HG03571 (cell line): Measurements from ENCODE around the gene TOGARAM1.
A peak's percentile ranks its signal among the peaks of the same experiment; 100 is the strongest.

ENCODE experiments used
- ATAC-seq: cut with Tn5 transposase; IDR thresholded peaks from one replicate; pipeline ENCODE4 v1.9.1; 2021; ENCODE audit not compliant: unreplicated experiment

The TOGARAM1 gene

GRCh38 chr14:44961554-44962333 lies at the start of gene TOGARAM1, which contains the start of gene KLHL28:
Gene TOGARAM1 (plus strand): TSS chr14:44962190. CDS start chr14:44962422, 232 bp downstream.
Gene KLHL28 (minus strand): TSS chr14:44961947. CDS start chr14:44945928, 16,019 bp downstream.
- ATAC-seq = peak; percentile 91

DNA sequence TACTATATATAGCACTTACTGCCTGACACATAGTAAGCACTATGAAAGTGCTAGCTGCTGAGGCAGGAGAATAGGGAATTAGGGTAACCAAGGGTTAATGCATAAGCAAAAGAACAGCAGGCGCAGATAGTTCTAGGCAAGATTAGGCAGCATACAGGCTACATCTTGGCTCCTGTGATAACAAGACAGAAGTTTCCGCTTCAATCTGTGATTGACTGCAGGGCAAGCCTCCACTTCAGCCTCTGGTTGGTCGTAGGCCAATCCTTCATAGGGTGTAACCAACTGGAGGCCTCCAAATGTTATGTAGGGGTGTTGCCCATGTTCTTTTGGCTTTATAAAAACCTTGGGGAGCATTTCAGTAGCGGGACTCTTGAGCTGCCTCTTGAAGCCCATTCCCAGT lies 47.1 kb upstream of the TOGARAM1 start:
- no peak for ATAC-seq

DNA sequence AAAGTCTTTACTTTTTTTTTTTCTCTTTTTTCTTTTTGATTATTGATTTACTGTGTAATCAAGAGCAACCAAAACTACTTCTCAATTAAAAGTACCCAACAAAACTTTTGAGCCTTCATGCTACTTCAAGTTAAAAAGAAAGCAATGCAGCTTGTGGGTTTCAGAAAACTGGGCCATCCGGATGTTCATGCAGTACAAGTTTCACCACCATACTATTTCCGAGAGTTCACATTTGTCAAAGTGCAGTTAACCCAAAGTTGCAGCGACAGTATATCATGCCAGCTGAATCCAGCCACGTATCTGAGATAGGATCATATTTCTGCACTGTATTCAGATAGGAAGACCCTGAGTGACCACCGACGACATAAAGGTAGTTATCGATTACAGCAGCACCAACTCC lies 33.2 kb upstream of the TOGARAM1 start:
- ATAC-seq = no peak

GRCh38 chr14:44935155-44935554 lies 26.8 kb upstream of the TOGARAM1 start:
- no peak for ATAC-seq

- no peak for ATAC-seq
These were observed 24.4 kb upstream of the TOGARAM1 start for GRCh38 chr14:44937547-44937946.

DNA sequence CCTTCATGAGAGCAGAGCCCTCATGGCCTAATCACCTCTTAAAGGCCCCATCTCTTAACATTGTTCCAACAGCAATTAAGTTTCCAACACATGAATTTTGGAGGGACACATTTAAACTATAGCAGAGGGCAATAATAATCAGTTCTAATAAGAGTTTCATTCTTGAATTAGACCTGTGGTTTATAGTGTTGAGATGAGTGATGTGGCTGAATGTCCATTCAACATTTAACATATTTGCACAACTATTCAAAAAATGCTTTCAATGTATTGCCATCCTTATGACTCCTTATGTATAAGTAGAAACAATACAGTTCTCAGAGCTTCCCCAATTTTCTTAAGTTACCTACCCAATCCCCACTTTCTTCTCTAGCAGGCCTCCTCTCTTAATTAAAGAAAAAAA lies 21.8 kb upstream of the TOGARAM1 start:
- ATAC-seq = no peak

DNA sequence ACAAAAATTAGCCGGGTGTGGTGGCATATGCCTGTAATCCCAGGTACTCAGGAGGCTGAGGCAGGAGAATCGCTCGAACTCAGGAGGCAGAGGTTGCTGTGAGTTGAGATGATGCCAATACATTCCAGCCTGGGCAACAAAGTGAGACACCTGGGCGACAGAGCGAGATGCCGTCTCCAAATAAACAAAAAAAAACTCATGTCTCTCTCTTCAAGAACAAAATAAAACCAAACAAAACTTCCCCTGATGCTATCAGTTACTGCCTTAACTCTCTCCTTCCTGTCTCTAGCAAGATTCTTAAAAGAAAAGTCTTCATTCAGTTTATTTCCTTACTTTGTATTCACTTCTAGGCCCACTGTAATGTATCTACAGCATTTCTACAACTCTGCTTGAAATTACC lies 21.0 kb upstream of the TOGARAM1 start:
- ATAC-seq = no peak

- ATAC-seq = no peak
These were observed 20.4 kb upstream of the TOGARAM1 start for GRCh38 chr14:44941591-44941990.

DNA sequence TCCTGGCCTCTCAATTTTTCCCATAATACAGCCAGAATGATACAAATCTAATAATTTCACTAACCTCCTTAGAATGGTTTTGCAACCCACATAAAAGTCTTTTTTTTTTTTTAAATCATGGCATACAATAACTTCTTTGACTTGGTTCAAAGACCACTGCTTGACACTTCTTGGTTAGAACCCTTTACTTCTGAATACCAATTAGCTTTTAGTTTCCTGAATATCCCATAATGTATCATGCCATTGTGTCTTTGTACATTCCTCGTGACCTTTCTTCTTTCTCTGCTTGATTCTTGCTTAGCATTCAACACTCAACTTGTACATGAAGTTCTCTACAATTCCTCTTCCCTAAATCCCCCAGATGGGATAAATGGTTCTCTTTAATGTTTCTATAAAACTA lies 19.6 kb upstream of the TOGARAM1 start:
- no peak for ATAC-seq

DNA sequence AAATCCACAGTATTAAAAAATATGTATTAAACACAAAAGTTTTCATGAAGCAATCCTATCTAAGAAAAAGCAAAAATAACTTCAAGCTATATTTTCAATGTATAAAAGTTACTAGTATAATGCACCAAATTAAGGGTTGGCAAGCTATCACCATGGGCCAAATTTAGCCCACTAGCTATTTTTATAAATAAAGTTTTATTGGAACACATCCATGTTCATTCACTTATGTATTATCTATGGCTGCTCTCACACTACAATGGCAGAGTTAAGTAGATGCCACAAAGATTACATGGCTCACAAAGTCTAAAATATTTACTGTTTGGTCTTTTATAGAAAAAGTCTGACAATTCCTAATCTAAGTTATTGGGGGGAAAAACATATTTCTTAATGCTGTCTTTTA lies 17.9 kb upstream of the TOGARAM1 start:
- no peak for ATAC-seq

GRCh38 chr14:44945264-44945663 lies 16.7 kb upstream of the TOGARAM1 start:
- ATAC-seq = no peak

GRCh38 chr14:44951051-44951450 lies 10.9 kb upstream of the TOGARAM1 start:
- ATAC-seq = no peak

DNA sequence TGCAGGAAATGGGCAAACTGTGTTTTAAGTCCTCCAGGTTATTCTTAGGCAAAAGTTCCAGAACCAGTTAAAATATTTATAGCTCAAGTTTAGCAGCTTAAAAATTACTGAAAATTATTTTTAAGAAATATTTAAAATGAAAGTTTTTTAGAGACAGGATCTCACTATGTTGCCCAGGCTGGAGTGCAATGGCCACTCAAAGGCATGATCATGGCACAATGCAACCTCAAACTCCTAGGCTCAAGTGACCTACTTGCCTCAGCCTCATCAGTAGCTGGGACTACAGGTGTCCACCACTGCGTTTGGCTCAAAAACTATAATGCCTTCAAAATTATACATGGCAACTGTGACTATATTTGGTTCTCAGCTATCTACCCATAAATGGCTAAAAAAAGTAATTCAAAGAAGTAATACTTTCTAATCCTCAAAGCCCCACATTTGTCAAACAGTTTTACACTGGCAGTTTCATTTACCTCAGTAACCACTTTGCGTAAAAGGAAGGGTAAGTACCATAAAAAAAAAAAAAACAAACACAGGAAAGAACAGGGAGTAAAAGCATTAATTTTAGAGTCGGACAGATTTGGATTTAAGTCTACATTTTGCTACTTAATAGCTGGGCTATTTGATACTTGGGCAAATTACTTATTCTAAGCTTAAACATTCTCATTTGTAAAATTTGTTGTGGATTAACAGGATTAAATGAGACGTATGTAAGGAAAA lies 9.4 kb upstream of the TOGARAM1 start:
- ATAC-seq = no peak

DNA sequence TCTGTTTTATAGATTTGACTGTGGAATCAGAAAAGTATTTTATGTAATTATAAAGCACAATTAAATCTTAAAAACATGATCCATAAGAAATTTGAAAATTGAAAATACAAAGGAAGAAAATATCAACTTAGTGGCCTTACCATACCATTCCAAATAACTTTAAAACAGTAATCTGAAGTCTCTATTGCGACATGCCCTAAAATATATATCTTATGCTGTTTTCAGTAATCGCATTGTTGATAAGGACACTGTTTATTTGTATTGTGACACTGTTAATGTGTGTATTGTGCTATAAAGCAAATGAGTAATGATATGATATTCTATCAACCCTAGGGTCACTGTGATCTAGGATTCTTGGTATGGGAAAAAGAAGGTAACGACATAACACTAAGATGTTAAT lies 7.2 kb upstream of the TOGARAM1 start:
- no peak for ATAC-seq

GRCh38 chr14:44955528-44955927 lies 6.5 kb upstream of the TOGARAM1 start:
- ATAC-seq = no peak

DNA sequence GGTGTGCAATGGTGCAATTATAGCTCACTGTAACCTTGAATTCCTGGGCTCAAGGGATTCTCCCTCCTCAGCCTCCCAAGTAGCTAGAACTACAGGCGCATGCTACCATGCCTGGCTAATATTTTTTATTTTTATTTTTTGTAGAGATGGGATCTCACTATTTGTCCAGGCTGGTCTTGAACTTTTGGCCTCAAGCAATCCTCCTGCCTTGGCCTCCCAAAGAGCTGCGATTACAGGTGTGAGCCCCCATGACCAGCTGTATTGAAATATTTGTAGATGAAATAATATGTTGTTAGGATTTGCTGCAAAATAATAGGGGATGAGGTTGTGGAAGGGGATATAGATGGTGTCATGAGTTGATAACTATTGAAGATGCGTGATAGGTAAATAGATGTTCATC lies 5.1 kb upstream of the TOGARAM1 start:
- no peak for ATAC-seq

DNA sequence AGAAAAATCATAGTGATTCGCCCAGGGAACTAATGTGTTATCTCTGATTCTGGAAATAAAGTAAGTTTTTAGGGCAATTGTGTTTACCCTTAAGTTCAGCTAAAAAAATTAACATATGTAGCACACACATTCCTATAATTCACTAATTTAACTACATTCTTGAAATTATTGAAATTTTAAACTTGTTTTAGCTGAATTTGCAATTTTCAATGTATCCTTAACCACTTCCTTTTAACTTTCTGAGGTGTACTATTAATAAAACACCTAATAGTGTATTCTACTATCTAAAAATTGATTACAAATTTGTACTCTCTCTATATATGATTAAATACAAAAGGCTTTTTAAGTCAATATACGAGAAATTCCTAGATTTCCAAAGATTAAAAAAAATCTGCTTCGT lies 2.5 kb upstream of the TOGARAM1 start:
- no peak for ATAC-seq

GRCh38 chr14:44960146-44960545 lies 1.8 kb upstream of the TOGARAM1 start:
- no peak for ATAC-seq

- no peak for ATAC-seq
These were observed 1.3 kb upstream of the TOGARAM1 start for GRCh38 chr14:44960646-44961045.

DNA sequence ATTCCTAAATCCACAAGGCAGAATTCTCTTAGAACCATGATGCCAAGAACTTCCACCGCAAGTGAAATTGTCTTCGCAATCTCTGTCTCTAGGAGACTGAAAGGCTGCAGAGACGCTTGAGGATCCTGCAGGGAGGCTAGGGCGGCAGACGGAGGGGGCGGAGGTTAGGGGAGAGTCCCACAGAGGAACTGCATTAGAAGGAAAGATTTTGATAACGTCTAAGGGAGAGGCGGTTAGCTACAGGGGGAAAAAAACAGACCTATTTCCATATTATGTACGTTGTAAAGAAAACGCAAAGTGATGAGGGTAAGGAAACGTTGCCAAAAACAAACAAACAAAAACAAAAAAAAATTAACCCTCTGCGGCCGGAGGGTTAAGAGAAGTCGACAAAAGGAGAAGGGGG lies 838 bp upstream of the TOGARAM1 start:
- peak; percentile 16 for ATAC-seq

DNA sequence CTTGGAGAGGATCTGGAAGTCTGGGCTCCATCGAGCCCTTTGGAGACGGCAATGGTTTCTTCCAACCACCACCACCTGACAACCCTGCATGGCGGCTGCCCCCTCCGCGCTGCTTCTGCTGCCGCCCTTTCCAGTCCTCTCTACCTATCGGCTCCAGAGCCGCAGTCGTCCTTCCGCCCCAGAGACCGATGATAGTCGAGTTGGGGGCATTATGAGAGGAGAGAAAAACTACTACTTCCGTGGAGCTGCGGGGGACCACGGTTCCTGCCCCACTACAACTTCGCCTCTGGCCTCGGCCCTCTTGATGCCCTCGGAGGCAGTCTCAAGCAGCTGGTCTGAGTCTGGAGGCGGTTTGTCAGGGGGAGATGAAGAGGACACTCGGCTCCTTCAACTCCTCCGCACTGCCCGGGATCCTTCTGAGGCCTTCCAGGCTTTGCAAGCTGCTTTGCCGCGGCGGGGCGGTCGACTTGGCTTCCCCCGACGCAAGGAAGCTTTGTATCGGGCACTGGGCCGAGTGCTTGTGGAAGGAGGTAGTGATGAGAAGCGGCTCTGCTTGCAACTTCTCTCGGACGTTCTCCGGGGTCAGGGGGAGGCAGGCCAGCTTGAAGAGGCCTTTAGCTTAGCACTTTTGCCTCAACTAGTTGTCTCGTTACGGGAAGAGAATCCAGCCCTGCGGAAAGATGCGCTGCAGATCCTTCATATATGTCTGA lies 499 bp downstream of the TOGARAM1 start:
- ATAC-seq = peak; percentile 33

- no peak for ATAC-seq
These were observed 1.1 kb downstream of the TOGARAM1 start for GRCh38 chr14:44963044-44963528.
